Vagina (tissue), 2 donors: ENCODE data around the gene LRAT.

Experiments
- POLR2A ChIP-seq, 2 donors: fragments of 450-650 bp; IDR thresholded peaks; one replicate each; pipeline ENCODE4 v1.6.1; 2017; ENCODE audit warnings: antibody characterized with exemption in 2 of 2, mild to moderate bottlenecking in 2 of 2, moderate library complexity in 2 of 2
- POLR2AphosphoS5 ChIP-seq, 2 donors: sonication (generic); formaldehyde crosslinking; IDR thresholded peaks; one replicate each; pipeline ENCODE4 v1.9.0; 2017; ENCODE audit warnings: antibody characterized with exemption in 2 of 2, mild to moderate bottlenecking in 2 of 2, low read depth in 1 of 2; ENCODE audit not compliant: insufficient read depth in 1 of 2
- TF ChIP-seq, protein P1 (sequence below), 3 experiments: fragments of 450-650 bp in 2 of 3; fragments of 200-600 bp in 1 of 3; sonication (generic) in 1 of 3; IDR thresholded peaks; one replicate each; pipeline ENCODE4 v1.5.1; 2017 to 2019; ENCODE audit warnings: antibody characterized with exemption in 3 of 3, mild to moderate bottlenecking in 2 of 3, moderate library complexity in 2 of 3

DNA sequence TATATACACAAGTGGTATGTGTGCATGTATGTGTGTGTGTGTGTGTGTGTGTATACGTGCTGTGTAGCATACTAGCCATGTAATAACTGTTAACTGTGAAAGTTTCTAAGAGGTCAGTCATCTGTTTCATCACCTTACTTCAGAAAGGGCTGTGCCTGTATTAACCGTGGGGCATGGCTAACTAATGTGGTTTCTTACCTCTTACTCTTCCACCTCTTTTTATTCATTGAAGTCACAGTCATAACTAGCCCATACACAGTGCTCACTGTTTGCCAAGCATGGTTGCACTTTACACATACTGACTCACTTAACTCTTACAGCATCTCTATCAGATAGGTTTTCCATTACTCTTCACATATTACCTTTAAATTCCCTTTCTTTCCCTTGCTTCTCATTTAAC is 23.7 kb upstream of the LRAT start:
- TF ChIP-seq, protein P1, sequence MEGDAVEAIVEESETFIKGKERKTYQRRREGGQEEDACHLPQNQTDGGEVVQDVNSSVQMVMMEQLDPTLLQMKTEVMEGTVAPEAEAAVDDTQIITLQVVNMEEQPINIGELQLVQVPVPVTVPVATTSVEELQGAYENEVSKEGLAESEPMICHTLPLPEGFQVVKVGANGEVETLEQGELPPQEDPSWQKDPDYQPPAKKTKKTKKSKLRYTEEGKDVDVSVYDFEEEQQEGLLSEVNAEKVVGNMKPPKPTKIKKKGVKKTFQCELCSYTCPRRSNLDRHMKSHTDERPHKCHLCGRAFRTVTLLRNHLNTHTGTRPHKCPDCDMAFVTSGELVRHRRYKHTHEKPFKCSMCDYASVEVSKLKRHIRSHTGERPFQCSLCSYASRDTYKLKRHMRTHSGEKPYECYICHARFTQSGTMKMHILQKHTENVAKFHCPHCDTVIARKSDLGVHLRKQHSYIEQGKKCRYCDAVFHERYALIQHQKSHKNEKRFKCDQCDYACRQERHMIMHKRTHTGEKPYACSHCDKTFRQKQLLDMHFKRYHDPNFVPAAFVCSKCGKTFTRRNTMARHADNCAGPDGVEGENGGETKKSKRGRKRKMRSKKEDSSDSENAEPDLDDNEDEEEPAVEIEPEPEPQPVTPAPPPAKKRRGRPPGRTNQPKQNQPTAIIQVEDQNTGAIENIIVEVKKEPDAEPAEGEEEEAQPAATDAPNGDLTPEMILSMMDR (IDR thresholded peaks at IDR 0.05): no peak
- TF ChIP-seq POLR2A (IDR thresholded peaks at IDR 0.05) (no peak), POLR2AphosphoS5 (IDR thresholded peaks at IDR 0.05; ENCODE audit: insufficient read depth in 1 of 2, low read depth in 1 of 2) (no peak)
